Panc1 (cell line): ENCODE results near the gene ANO2. TPM values are rescaled to one million over a fixed set of nuclear protein-coding genes. Genes with fewer than 3 reads are reported as not detected.

Experiments
- ATAC-seq: fragments of 200-7000 bp; cut with Tn5 transposase; 2 replicates; pipeline ENCODE4 v1.9.1; 2020; ENCODE audit warnings: mild to moderate bottlenecking, moderate library complexity
- Bru-seq: library from RNA; stranded (reverse); fragments of 400-500 nt; gene quantifications from one replicate; lab custom pipeline; 2021; lab: Mats Ljungman, UMichigan
- BruChase-seq, 2 experiments: library from RNA; stranded (reverse); fragments of 400-500 nt; gene quantifications; one replicate each; lab custom pipeline; 2021; lab: Mats Ljungman, UMichigan
- BruUV-seq: library from RNA; stranded (reverse); fragments of 400-500 nt; replicated peaks from 2 replicates; lab custom pipeline; 2021; lab: Mats Ljungman, UMichigan
- CTCF ChIA-PET: fragments of 300-600 bp; sonication (Branson Sonifier 250); formaldehyde crosslinking; loops from one replicate; lab custom pipeline; 2022; ENCODE audit warnings: antibody characterized with exemption; lab: Charles Lee
- POLR2A ChIA-PET: fragments of 300-600 bp; sonication (Branson Sonifier 250); formaldehyde crosslinking; loops from one replicate; lab custom pipeline; 2022; ENCODE audit warnings: antibody characterized with exemption; lab: Charles Lee
- DNase-seq: peaks from one replicate; pipeline ENCODE4 v3.0.0-alpha.2; 2010; ENCODE audit warnings: low read depth, low spot score
- H3K27ac ChIP-seq: 2 replicates; pipeline ENCODE4 v1.5.1; 2011; ENCODE audit warnings: mild to moderate bottlenecking, low read length, inconsistent platforms
- H3K27me3 ChIP-seq: fragments of 200-500 bp; sonication (Bioruptor generic); 2 replicates; pipeline ENCODE4 v1.6.0; 2014; ENCODE audit warnings: low read length, inconsistent platforms; ENCODE audit not compliant: control insufficient read depth, insufficient read depth
- H3K36me3 ChIP-seq: fragments of 200-500 bp; sonication (Bioruptor generic); 2 replicates; pipeline ENCODE4 v1.5.1; 2014; ENCODE audit warnings: inconsistent platforms, mild to moderate bottlenecking, low read length, moderate library complexity; ENCODE audit not compliant: control insufficient read depth, insufficient read depth
- H3K4me1 ChIP-seq: 2 replicates; pipeline ENCODE4 v1.5.1; 2011; ENCODE audit warnings: inconsistent platforms, mild to moderate bottlenecking, low read length, moderate library complexity; ENCODE audit not compliant: control insufficient read depth, insufficient read depth
- H3K4me3 ChIP-seq, 2 experiments: 2 replicates each; pipeline ENCODE4 v1.5.1; 2011 to 2012; ENCODE audit warnings: low read depth in 2 of 2, low read length in 2 of 2, mild to moderate bottlenecking in 2 of 2, inconsistent platforms in 1 of 2, moderate library complexity in 1 of 2
- H3K9me3 ChIP-seq: fragments of 200-500 bp; sonication (Bioruptor generic); 2 replicates; pipeline ENCODE4 v1.5.1; 2014; ENCODE audit warnings: low read depth, mild to moderate bottlenecking, inconsistent platforms, low read length, moderate library complexity; ENCODE audit not compliant: control insufficient read depth, insufficient read depth
- CTCF ChIP-seq: fragments of 450-650 bp; IDR thresholded peaks from 2 replicates; pipeline ENCODE4 v1.5.1; 2017; ENCODE audit warnings: mild to moderate bottlenecking
- POLR2AphosphoS5 ChIP-seq: IDR thresholded peaks from 2 replicates; pipeline ENCODE4 v1.6.1; 2012; ENCODE audit warnings: mild to moderate bottlenecking, low read depth, low read length, moderate library complexity
- SIN3A ChIP-seq: IDR thresholded peaks from 2 replicates; pipeline ENCODE4 v1.6.1; 2012; ENCODE audit warnings: low read depth, mild to moderate bottlenecking, low read length, moderate library complexity, borderline replicate concordance; ENCODE audit not compliant: insufficient read depth
- TCF7L2 ChIP-seq: IDR thresholded peaks from 2 replicates; pipeline ENCODE4 v1.6.1; 2011; ENCODE audit warnings: mild to moderate bottlenecking, low read depth, low read length, inconsistent platforms
- in situ Hi-C: cut with HindIII; loops from 2 replicates; pipeline ENCODE4 v1.10.0; 2016; ENCODE audit warnings: low sequenced_read_pairs, low pct_unique_long_range_greater_than_20kb
- intact Hi-C: fragments of 100-400 bp; cut with micrococcal nuclease; formaldehyde crosslinking; loops from one replicate; pipeline ENCODE4 v1.10.0; 2022; ENCODE audit not compliant: unreplicated experiment
- long read RNA-seq: library from polyadenylated mRNA; unstranded; transcript quantifications from one replicate; pipeline ENCODE4 v2.0.0, GENCODE V29; 2021; ENCODE audit not compliant: unreplicated experiment
- polyA plus RNA-seq: library from polyadenylated mRNA; unstranded; fragments of >200 nt; gene quantifications from one replicate; pipeline ENCODE4 v1.2.1, GENCODE V29; 2012; ENCODE audit warnings: missing spikeins; ENCODE audit not compliant: insufficient read length
- total RNA-seq: library from RNA; stranded (reverse); gene quantifications from one replicate; pipeline ENCODE4 v1.2.1, GENCODE V29; 2021; ENCODE audit not compliant: unreplicated experiment
- TF ChIP-seq, protein P1 (sequence below), 2 experiments: IDR thresholded peaks; 2 replicates each; pipeline ENCODE4 v1.6.1; 2011 to 2012; ENCODE audit warnings: low read depth in 2 of 2, control low read depth in 1 of 2, low read length in 1 of 2, mild to moderate bottlenecking in 1 of 2, moderate library complexity in 1 of 2; ENCODE audit not compliant: insufficient read depth in 1 of 2

ANO2 gene
- total RNA-seq (not detected), Bru-seq, nascent RNA (percentile 0 among the genes with signal in this experiment), BruChase-seq, experiment 1, labeled RNA remaining after a 2-hour chase (percentile 3 among the genes with signal in this experiment), BruChase-seq, experiment 2, labeled RNA remaining after a 6-hour chase (percentile 0 among the genes with signal in this experiment)
- polyA plus RNA-seq = not detected
- long read RNA-seq = 0 reads

GRCh38 chr12:5945071-5946008, at the start of gene ANO2:
TSS of gene ANO2 (minus strand) at chr12:5945259. CDS start at chr12:5945217, 42 bp downstream.
- CTCF ChIA-PET = no interaction called here
- TF ChIP-seq, protein P1, sequence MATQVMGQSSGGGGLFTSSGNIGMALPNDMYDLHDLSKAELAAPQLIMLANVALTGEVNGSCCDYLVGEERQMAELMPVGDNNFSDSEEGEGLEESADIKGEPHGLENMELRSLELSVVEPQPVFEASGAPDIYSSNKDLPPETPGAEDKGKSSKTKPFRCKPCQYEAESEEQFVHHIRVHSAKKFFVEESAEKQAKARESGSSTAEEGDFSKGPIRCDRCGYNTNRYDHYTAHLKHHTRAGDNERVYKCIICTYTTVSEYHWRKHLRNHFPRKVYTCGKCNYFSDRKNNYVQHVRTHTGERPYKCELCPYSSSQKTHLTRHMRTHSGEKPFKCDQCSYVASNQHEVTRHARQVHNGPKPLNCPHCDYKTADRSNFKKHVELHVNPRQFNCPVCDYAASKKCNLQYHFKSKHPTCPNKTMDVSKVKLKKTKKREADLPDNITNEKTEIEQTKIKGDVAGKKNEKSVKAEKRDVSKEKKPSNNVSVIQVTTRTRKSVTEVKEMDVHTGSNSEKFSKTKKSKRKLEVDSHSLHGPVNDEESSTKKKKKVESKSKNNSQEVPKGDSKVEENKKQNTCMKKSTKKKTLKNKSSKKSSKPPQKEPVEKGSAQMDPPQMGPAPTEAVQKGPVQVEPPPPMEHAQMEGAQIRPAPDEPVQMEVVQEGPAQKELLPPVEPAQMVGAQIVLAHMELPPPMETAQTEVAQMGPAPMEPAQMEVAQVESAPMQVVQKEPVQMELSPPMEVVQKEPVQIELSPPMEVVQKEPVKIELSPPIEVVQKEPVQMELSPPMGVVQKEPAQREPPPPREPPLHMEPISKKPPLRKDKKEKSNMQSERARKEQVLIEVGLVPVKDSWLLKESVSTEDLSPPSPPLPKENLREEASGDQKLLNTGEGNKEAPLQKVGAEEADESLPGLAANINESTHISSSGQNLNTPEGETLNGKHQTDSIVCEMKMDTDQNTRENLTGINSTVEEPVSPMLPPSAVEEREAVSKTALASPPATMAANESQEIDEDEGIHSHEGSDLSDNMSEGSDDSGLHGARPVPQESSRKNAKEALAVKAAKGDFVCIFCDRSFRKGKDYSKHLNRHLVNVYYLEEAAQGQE (IDR thresholded peaks at IDR 0.05; ENCODE audit: insufficient read depth in 1 of 2, low read depth in 2 of 2, low read length in 1 of 2) = no peak
- TF ChIP-seq POLR2AphosphoS5 (no peak), SIN3A (no peak), TCF7L2 (no peak), CTCF (no peak)
- POLR2A ChIA-PET = no interaction called here
- Histone ChIP-seq H3K27ac (no peak within 1 kb of the TSS), H3K9me3 (no peaks in the 10 kb centered on the region), H3K4me1 (no peaks in the 10 kb centered on the region), H3K4me3 (no peak within 1 kb of the TSS), H3K36me3 (no peaks in the 10 kb centered on the region), H3K27me3 (peaks cover 6% of the 10 kb centered on the region; the same call in 1 of the 2 replicates)
- intact Hi-C loops = no loop called here
- ATAC-seq (no peak), DNase-seq (no peak)
- in situ Hi-C loops = no loop called here
- BruUV-seq = no TSS peak

DNA sequence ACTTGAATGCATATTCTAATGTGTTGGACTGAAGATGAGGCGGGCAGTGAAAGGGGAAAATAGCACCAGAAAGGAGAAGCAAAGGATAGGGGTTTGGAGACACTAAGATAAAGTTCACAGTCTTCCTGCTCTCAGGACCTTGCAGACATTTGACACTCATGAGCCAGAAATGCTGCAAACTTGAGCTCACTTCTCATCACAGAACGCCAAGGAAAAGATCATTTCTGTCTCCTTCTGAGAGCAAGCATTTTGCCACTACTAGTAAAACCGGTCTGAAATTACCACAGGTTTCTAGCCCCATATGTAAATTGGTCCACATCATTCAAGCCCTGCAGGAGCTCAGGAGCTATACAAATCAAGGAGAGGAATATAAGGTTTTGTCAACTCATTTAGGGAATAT, 44.6 kb upstream of the ANO2 start:
- BruUV-seq = no TSS peak
- POLR2A ChIA-PET = no interaction called here

More for the DNA sequence above, 44.6 kb upstream of the ANO2 start:
- H3K4me1 ChIP-seq = no peaks in the 10 kb centered on the region
- intact Hi-C loops = no loop called here
- H3K9me3 ChIP-seq = no peaks in the 10 kb centered on the region
- CTCF ChIA-PET = interaction anchor here (1.8 to 3.6 kb wide), 2 partner anchors 49 to 295 kb away, joined by 4 to 34 read pairs; no protein-coding TSS in a partner anchor
- H3K27ac ChIP-seq = no peak overlapping the region
- TF ChIP-seq TCF7L2 (no peak), POLR2AphosphoS5 (no peak), CTCF (no peak), SIN3A (no peak)
- TF ChIP-seq, protein P1 (IDR thresholded peaks at IDR 0.05; ENCODE audit: insufficient read depth in 1 of 2, low read depth in 2 of 2, low read length in 1 of 2) = no peak
- no peaks in the 10 kb centered on the region for H3K36me3 ChIP-seq
- no peaks in the 10 kb centered on the region for H3K27me3 ChIP-seq
- no peak overlapping the region for H3K4me3 ChIP-seq
- in situ Hi-C loops = no loop called here
- no peak for ATAC-seq
- no peak for DNase-seq
